ENCODE results near the gene USP15. TPM values are rescaled to one million over a fixed set of nuclear protein-coding genes. Genes with fewer than 3 reads are reported as not detected.

Gene USP15
- total RNA-seq, 1 experiment from 2014 or later, result 35.3 TPM

GRCh38 chr12:62372825-62373224, 112.6 kb downstream of the USP15 start:
- no peak overlapping the region for H3K23ac ChIP-seq (ENCODE audit: insufficient read length, low read depth, low read length)
- no peaks in the 10 kb centered on the region for H3K27me3 Mint-ChIP-seq (ENCODE audit: low read depth)
- no peaks in the 10 kb centered on the region for H3K9me3 Mint-ChIP-seq
- no peak overlapping the region for H3K4me3 Mint-ChIP-seq
- no peak overlapping the region for H2AK5ac ChIP-seq (ENCODE audit: insufficient read length, low read length)
- H3K4me1 ChIP-seq (ENCODE audit: insufficient read depth, low read length), result no peaks in the 10 kb centered on the region
- no peak for TF ChIP-seq CTCF (conservative IDR thresholded peaks at IDR 0.05)
- no peak overlapping the region for H3K9ac ChIP-seq (ENCODE audit: extremely low read depth, insufficient read length, low read length)
- no peak overlapping the region for H3K4ac ChIP-seq (ENCODE audit: low read depth, low read length)
- H2AFZ ChIP-seq (ENCODE audit: low read length), result no peak overlapping the region
- H3K18ac ChIP-seq (ENCODE audit: insufficient read length, low read depth, low read length), result no peak overlapping the region
- H3K4me2 ChIP-seq (ENCODE audit: insufficient read depth, insufficient read length, low read length), result no peak overlapping the region
- H3K14ac ChIP-seq (ENCODE audit: insufficient read depth, low read length), result no peak overlapping the region
- no CpG with 5 or more reads among the region's 1 CpG for WGBS (ENCODE audit: extremely low coverage, insufficient read length, low lambda C conversion rate)
- H2BK20ac ChIP-seq (ENCODE audit: low read depth, low read length, poor library complexity, severe bottlenecking), result no peak overlapping the region
- H2BK12ac ChIP-seq (ENCODE audit: insufficient read length, low read depth, low read length), result no peak overlapping the region
- no peak overlapping the region for H3K56ac ChIP-seq (ENCODE audit: insufficient read length, low read depth, low read length)
- H3K27ac Mint-ChIP-seq, result no peak overlapping the region
- H3K79me1 ChIP-seq (ENCODE audit: insufficient read depth, low read depth, low read length, poor library complexity, severe bottlenecking), result no peaks in the 10 kb centered on the region
- H3K79me2 ChIP-seq (ENCODE audit: insufficient read depth, low read length), result no peaks in the 10 kb centered on the region; the same call in 1 of the 2 replicates
- H2BK15ac ChIP-seq (ENCODE audit: low read depth, low read length), result no peak overlapping the region
- no peaks in the 10 kb centered on the region for H3K36me3 Mint-ChIP-seq (ENCODE audit: insufficient read depth in 1 of 3, low read depth in 3 of 3)
- no peak overlapping the region for H4K5ac ChIP-seq (ENCODE audit: insufficient read length, low read depth, low read length)
- H4K8ac ChIP-seq (replicated peaks; ENCODE audit: insufficient read length, low read depth, low read length), result no peak overlapping the region
- H2BK5ac ChIP-seq (ENCODE audit: insufficient read length, low read length), result no peak overlapping the region
- H3K23me2 ChIP-seq (ENCODE audit: insufficient read length, low read depth, low read length, poor library complexity, severe bottlenecking), result no peaks in the 10 kb centered on the region
- H4K91ac ChIP-seq (ENCODE audit: insufficient read length, low read depth, low read length), result no peak overlapping the region
- no peak overlapping the region for H2BK120ac ChIP-seq (ENCODE audit: low read depth, low read length, poor library complexity, severe bottlenecking)
- H3T11ph ChIP-seq (ENCODE audit: low read length), result no peak overlapping the region
- no peaks in the 10 kb centered on the region for H3K27me3 ChIP-seq (ENCODE audit: insufficient read depth, low read length)
- DNase-seq, result no peak
- H4K20me1 ChIP-seq (ENCODE audit: control insufficient read depth, insufficient read depth, insufficient read length), result no peaks in the 10 kb centered on the region
- H3K4me1 Mint-ChIP-seq, result 0 out of 4 replicates have a peak, but pooled peaks cover 0 to 3% of the 10 kb centered on the region in 2 experiments
- H3K9me3 ChIP-seq (ENCODE audit: control insufficient read depth, low read depth, low read length), result no peaks in the 10 kb centered on the region
- no peak overlapping the region for H3K27ac ChIP-seq (ENCODE audit: insufficient read length, low read depth, low read length)
